Measurements from ENCODE around the gene GTF2H3.
"Not testable (repeated sequence)": the region's sequence is repeated elsewhere in the genome, so short reads cannot be mapped to it uniquely, and the experiment has no call there.

Gene GTF2H3

GRCh38 chr12:123633379-123634141, at the start of gene GTF2H3, which contains the start of gene EIF2B1:
GTF2H3 (plus strand) TSS chr12:123633829; CDS start chr12:123633860, 31 bp downstream.
EIF2B1 (minus strand) TSS chr12:123633686; CDS start chr12:123633557, 129 bp downstream.
- peak; percentile 96 to 97 for DNase-seq (ENCODE audit: low read depth in 2 of 2)

GRCh38 chr12:123591702-123592481, 41.7 kb upstream of the GTF2H3 start:
- no peak for DNase-seq (ENCODE audit: low read depth in 2 of 2)

GRCh38 chr12:123595729-123596128, 37.9 kb upstream of the GTF2H3 start:
- DNase-seq (ENCODE audit: low read depth in 2 of 2): no peak

- no peak for DNase-seq (ENCODE audit: low read depth in 2 of 2)
Observed at GRCh38 chr12:123597100-123597499, 36.5 kb upstream of the GTF2H3 start.

- DNase-seq (ENCODE audit: low read depth in 2 of 2): no peak
Observed at GRCh38 chr12:123598522-123598921, 35.1 kb upstream of the GTF2H3 start.

- DNase-seq (ENCODE audit: low read depth in 2 of 2): no peak
Observed at GRCh38 chr12:123599310-123599709, 34.3 kb upstream of the GTF2H3 start.

GRCh38 chr12:123599721-123600120, 33.9 kb upstream of the GTF2H3 start:
- no peak for DNase-seq (ENCODE audit: low read depth in 2 of 2)

GRCh38 chr12:123601602-123602489, 31.8 kb upstream of the GTF2H3 start, which contains the start of gene DDX55:
DDX55 (plus strand) TSS chr12:123602099; CDS start chr12:123602149, 50 bp downstream.
- DNase-seq (ENCODE audit: low read depth in 2 of 2): peak; percentile 77

GRCh38 chr12:123602651-123603195, 30.9 kb upstream of the GTF2H3 start:
- no peak for DNase-seq (ENCODE audit: low read depth in 2 of 2)

GRCh38 chr12:123603495-123603894, 30.1 kb upstream of the GTF2H3 start:
- not testable (repeated sequence) for DNase-seq (ENCODE audit: low read depth in 2 of 2)

- no peak for DNase-seq (ENCODE audit: low read depth in 2 of 2)
Observed at GRCh38 chr12:123607756-123608155, 25.9 kb upstream of the GTF2H3 start.

- no peak for DNase-seq (ENCODE audit: low read depth in 2 of 2)
Observed at GRCh38 chr12:123608182-123608581, 25.4 kb upstream of the GTF2H3 start.

- no peak for DNase-seq (ENCODE audit: low read depth in 2 of 2)
Observed at GRCh38 chr12:123614110-123614509, 19.5 kb upstream of the GTF2H3 start.

GRCh38 chr12:123614531-123614930, 19.1 kb upstream of the GTF2H3 start:
- no peak for DNase-seq (ENCODE audit: low read depth in 2 of 2)

GRCh38 chr12:123617144-123617543, 16.5 kb upstream of the GTF2H3 start:
- DNase-seq (ENCODE audit: low read depth in 2 of 2): no peak

GRCh38 chr12:123617580-123617979, 16.0 kb upstream of the GTF2H3 start:
- DNase-seq (ENCODE audit: low read depth in 2 of 2): no peak

GRCh38 chr12:123621101-123621500, 12.5 kb upstream of the GTF2H3 start:
- DNase-seq (ENCODE audit: low read depth in 2 of 2): no peak

- DNase-seq (ENCODE audit: low read depth in 2 of 2): no peak
Observed at GRCh38 chr12:123621619-123622530, 11.8 kb upstream of the GTF2H3 start.

- DNase-seq (ENCODE audit: low read depth in 2 of 2): no peak
Observed at GRCh38 chr12:123634142-123634561, 523 bp downstream of the GTF2H3 start.

GRCh38 chr12:123643911-123644310, 10.3 kb downstream of the GTF2H3 start:
- no peak for DNase-seq (ENCODE audit: low read depth in 2 of 2)

All from stimulated activated CD8-positive, alpha-beta memory T cell treated with anti-CD3 and anti-CD28 coated beads, Interleukin-15, amount 100 ng/mL, for 48 hours (primary cell).